GM19467 (cell line): ENCODE measurements around the gene ENO4.

Experiments
- ATAC-seq: cut with Tn5 transposase; IDR thresholded peaks from one replicate; pipeline ENCODE4 v1.9.1; 2021; ENCODE audit warnings: mild to moderate bottlenecking, moderate library complexity; ENCODE audit not compliant: unreplicated experiment

Gene ENO4

GRCh38 chr10:116849248-116850057, at the start of gene ENO4:
Gene ENO4 (plus strand): TSS chr10:116849499. CDS start chr10:116849567, 68 bp downstream.
- peak; percentile 51 for ATAC-seq

- no peak for ATAC-seq
Observed at GRCh38 chr10:116800286-116800929, 48.9 kb upstream of the ENO4 start.

- ATAC-seq, result no peak
Observed at GRCh38 chr10:116801658-116802057, 47.6 kb upstream of the ENO4 start.

- ATAC-seq, result no peak
Observed at GRCh38 chr10:116802474-116802873, 46.8 kb upstream of the ENO4 start.

- ATAC-seq, result no peak
Observed at GRCh38 chr10:116802876-116803275, 46.4 kb upstream of the ENO4 start.

- no peak for ATAC-seq
Observed at GRCh38 chr10:116803451-116804249, 45.6 kb upstream of the ENO4 start.

GRCh38 chr10:116808706-116809105, 40.6 kb upstream of the ENO4 start:
- no peak for ATAC-seq

GRCh38 chr10:116809483-116810119, 39.7 kb upstream of the ENO4 start:
- ATAC-seq, result no peak

GRCh38 chr10:116810120-116810500, 39.2 kb upstream of the ENO4 start:
- no peak for ATAC-seq

GRCh38 chr10:116810895-116811294, 38.4 kb upstream of the ENO4 start:
- ATAC-seq, result no peak

GRCh38 chr10:116811691-116812090, 37.6 kb upstream of the ENO4 start:
- no peak for ATAC-seq

GRCh38 chr10:116815641-116816415, 33.5 kb upstream of the ENO4 start:
- no peak for ATAC-seq

- ATAC-seq, result no peak
Observed at GRCh38 chr10:116817178-116817577, 32.1 kb upstream of the ENO4 start.

- no peak for ATAC-seq
Observed at GRCh38 chr10:116817780-116818343, 31.4 kb upstream of the ENO4 start.

- no peak for ATAC-seq
Observed at GRCh38 chr10:116819999-116820677, 29.2 kb upstream of the ENO4 start.

- no peak for ATAC-seq
Observed at GRCh38 chr10:116825901-116826300, 23.4 kb upstream of the ENO4 start.

- ATAC-seq, result no peak
Observed at GRCh38 chr10:116826803-116827202, 22.5 kb upstream of the ENO4 start.

GRCh38 chr10:116827214-116827671, 22.1 kb upstream of the ENO4 start:
- no peak for ATAC-seq

GRCh38 chr10:116828116-116828515, 21.2 kb upstream of the ENO4 start:
- no peak for ATAC-seq
